ENCODE data around the gene OPA1.
"Not testable (repeated sequence)": the region's sequence is repeated elsewhere in the genome, so short reads cannot be mapped to it uniquely, and the experiment has no call there.

OPA1 gene

GRCh38 chr3:193585530-193585929, 7.5 kb upstream of the OPA1 start:
- in situ Hi-C loops (cut with HindIII; ENCODE audit: low sequenced_read_pairs), result no loop called here

- in situ Hi-C loops (cut with HindIII; ENCODE audit: low sequenced_read_pairs), result no loop called here
These were observed 6.5 kb upstream of the OPA1 start for GRCh38 chr3:193586526-193586925.

- in situ Hi-C loops (cut with HindIII; ENCODE audit: low sequenced_read_pairs), result no loop called here
These were observed 3.9 kb upstream of the OPA1 start for GRCh38 chr3:193589129-193589528.

GRCh38 chr3:193589616-193590015, 3.4 kb upstream of the OPA1 start:
- in situ Hi-C loops (cut with HindIII; ENCODE audit: low sequenced_read_pairs), result no loop called here

GRCh38 chr3:193590088-193590856, 2.7 kb upstream of the OPA1 start:
- in situ Hi-C loops (cut with HindIII; ENCODE audit: low sequenced_read_pairs), result no loop called here

GRCh38 chr3:193593668-193594030, 641 bp downstream of the OPA1 start:
- in situ Hi-C loops (cut with HindIII; ENCODE audit: low sequenced_read_pairs), result no loop called here

- in situ Hi-C loops (cut with HindIII; ENCODE audit: low sequenced_read_pairs), result no loop called here
These were observed 2.1 kb downstream of the OPA1 start for GRCh38 chr3:193594946-193595689.

GRCh38 chr3:193595939-193596487, 3.0 kb downstream of the OPA1 start:
- in situ Hi-C loops (cut with HindIII; ENCODE audit: low sequenced_read_pairs), result no loop called here

GRCh38 chr3:193598202-193598601, 5.2 kb downstream of the OPA1 start:
- in situ Hi-C loops (cut with HindIII; ENCODE audit: low sequenced_read_pairs), result no loop called here

- in situ Hi-C loops (cut with HindIII; ENCODE audit: low sequenced_read_pairs), result no loop called here
These were observed 6.4 kb downstream of the OPA1 start for GRCh38 chr3:193599393-193599792.

GRCh38 chr3:193605876-193606275, 12.9 kb downstream of the OPA1 start:
- in situ Hi-C loops (cut with HindIII; ENCODE audit: low sequenced_read_pairs), result no loop called here

- in situ Hi-C loops (cut with HindIII; ENCODE audit: low sequenced_read_pairs), result not testable (repeated sequence)
These were observed 13.9 kb downstream of the OPA1 start for GRCh38 chr3:193606892-193607291.

- in situ Hi-C loops (cut with HindIII; ENCODE audit: low sequenced_read_pairs), result not testable (repeated sequence)
These were observed 17.5 kb downstream of the OPA1 start for GRCh38 chr3:193610516-193610915.

GRCh38 chr3:193614430-193614829, 21.4 kb downstream of the OPA1 start:
- in situ Hi-C loops (cut with HindIII; ENCODE audit: low sequenced_read_pairs), result no loop called here

- in situ Hi-C loops (cut with HindIII; ENCODE audit: low sequenced_read_pairs), result no loop called here
These were observed 24.6 kb downstream of the OPA1 start for GRCh38 chr3:193617628-193618027.

- in situ Hi-C loops (cut with HindIII; ENCODE audit: low sequenced_read_pairs), result no loop called here
These were observed 27.0 kb downstream of the OPA1 start for GRCh38 chr3:193620057-193620456.

- in situ Hi-C loops (cut with HindIII; ENCODE audit: low sequenced_read_pairs), result no loop called here
These were observed 27.6 kb downstream of the OPA1 start for GRCh38 chr3:193620650-193621049.

GRCh38 chr3:193621127-193621526, 28.1 kb downstream of the OPA1 start:
- in situ Hi-C loops (cut with HindIII; ENCODE audit: low sequenced_read_pairs), result no loop called here

GRCh38 chr3:193630005-193630404, 37.0 kb downstream of the OPA1 start:
- in situ Hi-C loops (cut with HindIII; ENCODE audit: low sequenced_read_pairs), result no loop called here

- in situ Hi-C loops (cut with HindIII; ENCODE audit: low sequenced_read_pairs), result no loop called here
These were observed 44.8 kb downstream of the OPA1 start for GRCh38 chr3:193637831-193638230.

GRCh38 chr3:193638833-193639232, 45.8 kb downstream of the OPA1 start:
- in situ Hi-C loops (cut with HindIII; ENCODE audit: low sequenced_read_pairs), result no loop called here

GRCh38 chr3:193640165-193640715, 47.2 kb downstream of the OPA1 start:
- in situ Hi-C loops (cut with HindIII; ENCODE audit: low sequenced_read_pairs), result no loop called here
